Stimulated activated CD4-positive, alpha-beta T cell treated with anti-CD3 and anti-CD28 coated beads, Interleukin-12 subunit alpha, Interleukin-12 subunit beta, amount 100 ng/mL, for 48 hours (primary cell): ENCODE measurements around the gene TASP1.
A peak's percentile ranks its signal among the peaks of the same experiment; 100 is the strongest.
"Not testable (repeated sequence)": the region's sequence is repeated elsewhere in the genome, so short reads cannot be mapped to it uniquely, and the experiment has no call there.

Source experiments
- DNase-seq, 3 donors: peaks; one replicate each; pipeline ENCODE4 v3.0.0-alpha.2; 2020; ENCODE audit warnings: low read depth in 2 of 3, low spot score in 1 of 3

The TASP1 gene, protein sequence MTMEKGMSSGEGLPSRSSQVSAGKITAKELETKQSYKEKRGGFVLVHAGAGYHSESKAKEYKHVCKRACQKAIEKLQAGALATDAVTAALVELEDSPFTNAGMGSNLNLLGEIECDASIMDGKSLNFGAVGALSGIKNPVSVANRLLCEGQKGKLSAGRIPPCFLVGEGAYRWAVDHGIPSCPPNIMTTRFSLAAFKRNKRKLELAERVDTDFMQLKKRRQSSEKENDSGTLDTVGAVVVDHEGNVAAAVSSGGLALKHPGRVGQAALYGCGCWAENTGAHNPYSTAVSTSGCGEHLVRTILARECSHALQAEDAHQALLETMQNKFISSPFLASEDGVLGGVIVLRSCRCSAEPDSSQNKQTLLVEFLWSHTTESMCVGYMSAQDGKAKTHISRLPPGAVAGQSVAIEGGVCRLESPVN

GRCh38 chr20:13638496-13639149 lies at the start of gene TASP1:
Gene TASP1, minus strand, starts transcription at chr20:13638932. Its CDS starts 8,854 bp downstream, at chr20:13630078.
- DNase-seq, result peak; percentile 91 to 95 (median 93)

DNA sequence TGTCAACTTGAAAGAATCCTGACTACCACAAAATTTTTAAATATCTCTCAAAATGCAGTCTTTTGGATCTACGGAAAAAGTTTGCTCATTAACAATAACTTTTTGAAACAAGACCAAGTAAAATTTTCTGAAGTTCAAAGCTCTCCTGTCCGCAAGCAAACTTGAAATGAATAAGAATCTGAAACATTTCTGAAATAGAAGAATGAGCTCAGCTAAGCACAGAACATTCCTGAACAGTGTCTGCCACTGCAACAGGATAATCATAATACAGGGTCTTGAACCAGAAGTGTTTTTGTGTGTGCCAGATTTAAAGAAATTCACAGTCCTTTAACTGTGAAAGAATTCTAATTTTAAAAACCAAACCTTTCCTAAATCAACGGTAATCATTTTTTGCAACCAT lies 49.1 kb upstream of the TASP1 start:
- no peak for DNase-seq

- DNase-seq, result no peak
These were observed 46.9 kb upstream of the TASP1 start for GRCh38 chr20:13685623-13686022.

DNA sequence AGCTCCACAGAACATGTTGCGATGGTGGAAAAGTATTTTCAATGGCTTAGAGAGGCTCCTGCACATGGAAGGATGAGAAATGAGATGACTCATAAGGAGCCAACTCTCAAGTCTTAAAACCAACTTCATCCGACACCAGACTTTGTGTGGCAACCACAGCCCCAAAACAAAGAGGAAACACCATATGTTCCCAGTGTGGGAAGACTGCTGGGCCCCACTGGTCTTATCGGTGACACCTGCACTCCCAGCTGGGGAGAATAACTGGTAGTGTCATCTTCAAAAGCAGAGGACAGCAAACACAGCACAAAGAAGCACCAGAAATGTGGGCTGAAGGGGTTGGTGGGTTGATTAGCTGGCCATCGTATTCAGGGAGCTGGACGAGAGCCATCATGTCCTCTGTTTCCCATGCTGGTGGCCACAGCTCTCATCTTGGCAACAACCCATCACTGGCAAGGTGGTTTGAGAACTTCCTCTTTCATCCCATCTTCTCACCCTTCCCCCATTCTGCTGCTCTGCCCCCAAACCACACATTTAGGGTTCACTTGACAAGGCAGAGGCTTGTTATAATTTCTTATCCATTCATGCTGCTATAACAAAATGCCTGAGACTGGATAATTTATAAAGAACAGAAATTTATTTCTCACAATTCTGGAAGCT lies 46.0 kb upstream of the TASP1 start:
- no peak for DNase-seq

- no peak for DNase-seq
These were observed 45.1 kb upstream of the TASP1 start for GRCh38 chr20:13683833-13684232.

DNA sequence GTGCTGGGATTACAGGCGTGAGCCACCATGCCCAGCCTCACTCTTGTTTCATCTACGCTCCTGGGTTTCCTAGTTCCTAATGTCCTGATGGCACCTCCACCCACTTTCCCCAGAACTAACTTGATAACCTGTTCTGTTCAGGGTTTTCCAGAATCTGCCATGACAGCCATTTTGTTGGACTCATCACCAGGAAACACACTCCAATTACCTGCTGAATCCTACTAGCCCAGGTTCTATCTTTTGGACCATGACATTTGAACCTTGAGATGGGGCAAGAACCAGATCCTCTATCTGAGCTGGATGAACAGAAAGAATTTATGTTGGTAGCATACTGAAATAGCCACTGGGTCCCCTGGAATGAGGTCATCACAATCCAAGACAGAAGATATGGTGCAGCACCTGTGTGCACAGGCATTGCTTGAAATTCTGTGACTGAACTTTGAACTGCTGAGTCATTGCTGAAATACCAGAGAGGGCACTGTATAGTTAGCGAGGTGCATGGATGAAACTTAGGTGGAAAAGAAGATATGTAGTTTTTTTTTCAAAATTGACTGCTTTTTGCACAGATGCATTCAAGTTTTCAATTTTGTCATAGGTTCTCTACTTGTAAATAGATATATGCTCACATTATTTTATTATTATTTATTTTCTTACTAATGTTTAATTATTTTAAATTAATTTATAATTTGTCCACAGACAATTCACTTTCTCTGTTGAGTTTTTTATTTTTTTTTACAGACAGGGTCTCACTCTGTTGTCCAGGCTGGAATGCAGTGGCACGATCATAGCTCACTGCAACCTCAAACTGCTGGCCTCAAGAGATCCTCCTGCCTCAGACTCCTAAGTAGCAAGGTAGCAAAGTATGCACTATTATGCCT lies 42.8 kb upstream of the TASP1 start:
- DNase-seq, result no peak

DNA sequence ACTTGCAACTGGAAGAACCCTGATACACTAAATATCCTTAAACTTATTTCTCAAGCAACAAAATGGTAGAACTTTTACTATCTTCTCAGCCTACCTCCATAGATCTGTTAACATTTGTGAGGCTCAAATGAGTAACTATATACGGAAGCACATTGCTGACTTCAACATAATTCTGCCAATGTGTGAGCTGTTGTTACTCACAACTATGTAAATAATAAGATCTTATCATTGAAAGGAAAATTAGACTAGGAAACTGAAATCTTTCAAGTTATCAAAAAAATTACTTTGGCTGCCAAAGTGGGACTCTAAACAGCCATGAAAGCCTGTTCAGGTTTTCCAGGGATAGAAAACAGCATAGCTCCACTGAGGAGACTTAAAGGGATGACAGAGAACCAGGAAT lies 40.2 kb upstream of the TASP1 start:
- no peak for DNase-seq

GRCh38 chr20:13677241-13677640 lies 38.5 kb upstream of the TASP1 start:
- no peak for DNase-seq

- DNase-seq, result no peak
These were observed 38.0 kb upstream of the TASP1 start for GRCh38 chr20:13676682-13677081.

DNA sequence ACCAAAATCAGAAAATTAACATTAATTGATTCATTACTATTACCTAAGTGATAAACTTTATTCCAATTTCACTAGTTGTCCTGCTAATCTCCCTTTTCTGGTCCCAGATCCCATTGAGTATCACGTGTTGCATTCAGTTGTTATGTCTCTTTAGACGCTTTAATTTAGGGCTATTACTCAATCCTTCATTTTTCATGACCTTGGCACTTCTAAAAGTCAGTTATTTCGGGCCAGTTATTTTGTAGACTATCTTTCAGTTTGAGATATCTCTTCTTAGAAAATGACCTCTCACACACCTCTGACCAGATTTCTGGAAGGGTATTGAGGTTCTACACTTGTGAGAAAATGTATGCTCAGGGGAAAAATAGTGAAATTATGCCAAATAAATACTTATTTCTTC lies 34.0 kb upstream of the TASP1 start:
- no peak for DNase-seq

DNA sequence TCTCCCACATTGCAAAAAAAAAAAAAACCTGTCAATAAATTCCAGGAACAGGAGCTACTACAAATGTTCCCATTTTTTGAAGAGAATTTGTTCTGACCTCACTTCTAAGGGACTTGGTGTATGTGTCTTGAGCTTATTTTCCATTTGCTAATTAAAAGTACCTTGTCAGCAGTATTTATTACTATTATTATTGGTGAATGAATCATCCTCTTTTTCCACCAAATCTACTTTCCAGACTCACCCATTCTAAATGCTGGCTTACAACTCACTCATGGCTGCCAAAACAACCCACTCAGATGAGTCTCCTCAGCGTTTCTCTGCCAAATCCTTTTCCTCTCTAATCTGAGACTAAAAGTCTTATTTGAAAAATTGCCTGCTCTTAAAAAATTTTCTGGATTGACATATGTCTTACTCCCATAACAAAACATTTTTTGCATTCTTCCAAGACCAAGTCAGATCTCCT lies 33.2 kb upstream of the TASP1 start:
- DNase-seq, result no peak

DNA sequence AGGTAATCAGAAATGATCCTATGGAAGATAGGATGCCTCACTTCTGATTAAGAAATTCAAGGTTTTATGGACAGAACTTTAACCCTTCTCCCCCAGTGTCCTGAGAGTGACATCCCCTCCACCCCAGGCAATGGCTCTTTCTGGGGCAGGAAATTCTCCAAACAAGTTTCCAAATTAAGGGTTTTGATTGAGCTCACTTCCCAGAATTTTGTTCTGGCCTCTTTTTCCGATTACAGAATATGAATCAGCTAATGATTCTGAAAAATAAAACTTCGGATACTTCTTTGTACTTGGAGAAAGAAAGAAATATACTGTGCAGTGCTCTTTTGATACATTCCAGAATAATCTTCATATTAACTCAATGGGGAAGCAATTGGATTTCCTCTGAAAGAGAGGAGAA lies 32.8 kb upstream of the TASP1 start:
- no peak for DNase-seq

DNA sequence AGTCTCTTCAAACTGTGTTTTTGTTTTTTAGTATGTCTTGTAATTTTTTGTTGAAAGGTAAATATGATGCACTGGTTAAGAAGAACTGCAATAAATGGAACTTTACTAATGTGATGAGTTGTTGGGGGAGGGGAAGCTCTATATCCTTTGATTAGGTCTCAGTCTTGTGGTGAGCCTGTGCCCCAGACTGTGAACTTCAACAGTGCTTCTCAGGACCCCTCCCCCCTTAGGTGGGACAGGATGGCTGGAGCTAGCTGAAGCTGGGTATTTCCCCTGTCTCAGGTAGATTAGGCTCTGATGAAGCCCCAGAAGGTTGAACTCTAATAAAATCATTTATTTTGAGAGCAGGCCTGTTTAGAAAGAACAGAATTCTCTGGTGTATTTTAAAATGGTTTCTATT lies 31.4 kb upstream of the TASP1 start:
- no peak for DNase-seq

GRCh38 chr20:13665709-13666395 lies 27.1 kb upstream of the TASP1 start:
- DNase-seq, result no peak

DNA sequence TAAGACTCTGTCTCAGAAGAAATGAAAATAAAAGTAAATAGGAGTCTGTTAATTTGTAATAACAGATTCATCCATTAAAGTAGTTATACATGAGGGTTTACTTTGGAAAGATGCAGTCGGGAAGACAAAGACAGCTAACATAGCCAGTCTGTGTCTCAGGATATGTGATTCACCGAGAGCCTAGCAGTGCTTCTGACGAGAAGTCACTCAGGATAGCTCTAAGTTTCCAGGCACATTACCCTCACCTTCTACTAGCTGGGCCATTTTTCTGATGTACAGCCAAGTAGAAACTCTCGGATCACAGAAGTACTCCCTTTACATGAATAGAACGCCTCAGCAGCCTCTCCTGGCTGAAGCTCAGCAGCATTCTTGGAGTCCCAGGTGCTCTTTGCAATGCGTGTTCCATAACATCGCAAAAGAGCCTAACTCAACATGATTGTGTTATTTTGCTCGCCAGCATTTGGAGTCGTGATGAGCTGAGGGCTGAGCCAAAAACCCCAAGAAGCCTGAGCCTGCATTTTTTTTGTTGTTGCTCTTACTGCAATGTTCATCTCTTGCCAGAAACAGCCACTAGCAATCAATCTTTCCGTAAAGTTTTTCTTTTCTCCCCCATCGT lies 22.4 kb upstream of the TASP1 start:
- DNase-seq, result no peak

DNA sequence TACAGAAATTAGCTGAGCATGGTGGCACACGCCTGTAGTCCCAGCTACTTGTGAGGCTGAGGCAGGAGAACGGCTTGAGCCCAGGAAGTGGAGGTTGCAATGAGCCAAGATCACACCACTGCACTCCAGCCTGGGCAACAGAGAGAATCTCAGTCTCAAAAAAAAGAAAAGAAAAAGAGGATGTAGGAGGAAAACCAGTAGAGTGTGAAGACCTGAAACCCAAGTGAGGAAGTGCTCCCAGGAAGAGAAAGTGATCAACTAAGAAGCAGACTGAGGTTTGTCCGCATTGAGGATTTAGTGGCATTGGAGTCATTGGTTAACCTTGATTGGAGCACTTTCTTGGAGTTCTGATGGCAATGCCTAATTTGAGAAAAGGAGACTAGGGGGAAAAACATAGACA lies 20.6 kb upstream of the TASP1 start:
- no peak for DNase-seq

DNA sequence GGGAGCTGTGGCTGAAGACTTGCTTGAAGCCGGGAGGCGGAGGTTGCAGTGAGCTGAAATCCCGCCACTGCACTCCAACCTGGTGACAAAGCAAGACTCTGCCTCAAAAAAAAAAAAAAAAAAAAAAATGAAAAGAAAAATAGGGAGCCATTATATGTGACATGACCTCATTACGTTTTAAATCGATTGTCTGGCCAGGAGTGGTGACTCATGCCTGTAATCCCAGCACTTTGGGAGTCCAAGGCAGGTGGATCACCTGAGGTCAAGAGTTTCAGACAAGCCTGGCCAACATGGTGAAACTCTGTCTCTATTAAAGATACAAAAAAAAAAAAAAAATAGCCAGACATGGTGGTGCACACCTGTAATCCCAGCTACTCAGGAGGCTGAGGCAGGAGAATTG lies 19.3 kb upstream of the TASP1 start:
- DNase-seq, result not testable (repeated sequence)

DNA sequence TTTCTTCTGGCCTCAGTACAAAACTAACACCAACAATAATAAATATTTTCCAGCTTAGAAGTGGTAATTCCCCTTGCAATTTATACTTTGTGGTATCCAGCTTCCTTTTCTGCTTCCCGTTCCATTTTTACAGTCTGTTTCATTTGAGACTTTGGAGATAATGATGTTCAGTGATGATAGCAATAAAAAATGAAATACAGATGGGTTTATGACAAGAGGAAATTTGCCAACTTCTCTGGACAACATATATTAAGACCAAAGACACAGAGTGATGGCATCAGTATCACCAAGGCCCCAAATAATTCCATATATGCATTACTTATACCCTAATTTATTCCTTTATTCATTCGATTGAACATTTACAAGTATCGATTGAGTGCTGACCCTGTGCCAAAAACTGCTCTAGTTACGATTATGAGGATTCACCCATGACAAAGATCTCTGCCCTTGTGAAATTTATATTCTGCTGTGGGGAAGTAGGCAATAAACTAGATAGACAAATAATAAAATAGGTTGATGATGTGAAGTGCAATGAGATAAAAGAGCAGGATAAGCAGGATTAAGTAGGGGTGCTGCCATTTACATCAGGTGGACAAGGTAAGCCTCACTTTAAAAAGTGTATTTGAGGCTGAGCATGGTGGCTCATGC lies 18.1 kb upstream of the TASP1 start:
- no peak for DNase-seq

DNA sequence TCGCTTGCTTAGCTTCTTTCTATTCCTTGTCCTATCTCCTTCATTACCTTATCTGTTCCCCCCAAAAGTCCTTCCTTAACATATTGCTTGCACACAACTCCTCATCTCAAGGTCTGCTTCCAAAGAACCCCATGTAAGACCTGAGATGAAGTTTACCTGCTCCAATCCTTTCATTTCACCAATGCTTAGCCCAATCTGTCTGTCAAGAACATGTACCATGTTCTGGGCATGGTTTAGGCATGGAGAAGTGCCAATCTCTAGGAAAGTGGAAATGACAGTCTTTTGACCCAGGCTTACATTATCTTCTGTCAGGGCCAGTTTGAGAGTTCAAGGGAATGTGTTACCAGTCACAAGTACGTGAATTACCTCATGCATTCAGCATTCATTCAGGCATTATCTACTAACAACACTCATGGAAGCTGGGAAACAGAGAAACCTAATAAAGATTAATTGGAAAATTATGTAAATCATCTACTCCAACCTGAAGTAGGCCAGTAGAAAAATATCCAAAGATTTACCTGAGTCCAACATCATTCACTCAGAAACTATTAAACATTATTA lies 15.8 kb upstream of the TASP1 start:
- no peak for DNase-seq
